ENCODE data around the gene MDM4. TPM values are rescaled to one million over a fixed set of nuclear protein-coding genes. Genes with fewer than 3 reads are reported as not detected.
"Not testable (repeated sequence)": the region's sequence is repeated elsewhere in the genome, so short reads cannot be mapped to it uniquely, and the experiment has no call there.

Gene MDM4
- total RNA-seq, 6 experiments from 2014 or later = 21.0 to 37.6 (median 25.3) TPM

DNA sequence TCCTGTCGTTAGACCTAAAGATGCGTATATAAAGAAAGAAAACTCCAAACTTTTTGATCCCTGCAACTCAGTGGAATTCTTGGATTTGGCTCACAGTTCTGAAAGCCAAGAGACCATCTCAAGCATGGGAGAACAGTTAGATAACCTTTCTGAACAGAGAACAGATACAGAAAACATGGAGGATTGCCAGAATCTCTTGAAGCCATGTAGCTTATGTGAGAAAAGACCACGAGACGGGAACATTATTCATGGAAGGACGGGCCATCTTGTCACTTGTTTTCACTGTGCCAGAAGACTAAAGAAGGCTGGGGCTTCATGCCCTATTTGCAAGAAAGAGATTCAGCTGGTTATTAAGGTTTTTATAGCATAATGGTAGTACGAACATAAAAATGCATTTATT is 33.1 kb downstream of the MDM4 start:
- intact Hi-C loops (cut with DNase I) = no loop called here
- H3K4me3 ChIP-seq = no peak overlapping the region

DNA sequence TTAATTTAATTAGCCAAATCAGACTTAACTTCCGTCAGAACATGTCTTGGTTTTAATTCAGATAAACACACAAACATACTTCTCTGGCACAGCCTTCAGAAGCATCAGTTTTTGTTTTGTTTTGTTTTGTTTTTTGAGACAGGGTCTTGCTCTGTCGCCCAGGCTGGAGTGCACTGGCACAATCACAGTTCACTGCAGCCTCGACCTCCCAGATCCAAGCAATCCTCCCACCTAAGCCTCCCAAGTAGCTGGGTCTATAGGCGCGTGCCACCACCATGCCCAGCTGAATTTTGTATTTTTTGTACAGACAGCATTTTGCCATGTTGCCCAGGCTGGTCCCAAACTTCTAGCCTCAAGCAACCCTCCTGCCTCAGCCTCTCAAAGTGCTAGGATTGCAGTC is 34.7 kb downstream of the MDM4 start:
- WGBS (ENCODE audit: insufficient coverage, low coverage, low lambda C conversion rate, missing lambda C conversion rate) = 71% methylated on average over 4 of the region's 5 CpGs
- DNase-seq (no peak), ATAC-seq (no peak)
- H3K4me1 ChIP-seq = no peaks in the 10 kb centered on the region
- TF ChIP-seq POLR2A (IDR thresholded peaks at IDR 0.05) = no peak
- TF ChIP-seq, protein P1, sequence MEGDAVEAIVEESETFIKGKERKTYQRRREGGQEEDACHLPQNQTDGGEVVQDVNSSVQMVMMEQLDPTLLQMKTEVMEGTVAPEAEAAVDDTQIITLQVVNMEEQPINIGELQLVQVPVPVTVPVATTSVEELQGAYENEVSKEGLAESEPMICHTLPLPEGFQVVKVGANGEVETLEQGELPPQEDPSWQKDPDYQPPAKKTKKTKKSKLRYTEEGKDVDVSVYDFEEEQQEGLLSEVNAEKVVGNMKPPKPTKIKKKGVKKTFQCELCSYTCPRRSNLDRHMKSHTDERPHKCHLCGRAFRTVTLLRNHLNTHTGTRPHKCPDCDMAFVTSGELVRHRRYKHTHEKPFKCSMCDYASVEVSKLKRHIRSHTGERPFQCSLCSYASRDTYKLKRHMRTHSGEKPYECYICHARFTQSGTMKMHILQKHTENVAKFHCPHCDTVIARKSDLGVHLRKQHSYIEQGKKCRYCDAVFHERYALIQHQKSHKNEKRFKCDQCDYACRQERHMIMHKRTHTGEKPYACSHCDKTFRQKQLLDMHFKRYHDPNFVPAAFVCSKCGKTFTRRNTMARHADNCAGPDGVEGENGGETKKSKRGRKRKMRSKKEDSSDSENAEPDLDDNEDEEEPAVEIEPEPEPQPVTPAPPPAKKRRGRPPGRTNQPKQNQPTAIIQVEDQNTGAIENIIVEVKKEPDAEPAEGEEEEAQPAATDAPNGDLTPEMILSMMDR (IDR thresholded peaks at IDR 0.05) = no peak
- peaks cover 8 to 57% (median 25%) of the 10 kb centered on the region in 4 donors for H3K36me3 ChIP-seq
- no peak overlapping the region for H3K4me3 ChIP-seq
- intact Hi-C loops (cut with DNase I) = no loop called here
- no peaks in the 10 kb centered on the region for H3K27me3 ChIP-seq
- H3K9me3 ChIP-seq = no peaks in the 10 kb centered on the region
- H3K27ac ChIP-seq = no peak overlapping the region

More for the DNA sequence above, 33.1 kb downstream of the MDM4 start:
- ATAC-seq (no peak), DNase-seq (no peak)
- Histone ChIP-seq H3K27me3 (no peaks in the 10 kb centered on the region), H3K36me3 (peaks cover 8 to 69% (median 29%) of the 10 kb centered on the region in 4 donors), H3K9me3 (no peaks in the 10 kb centered on the region), H3K27ac (no peak overlapping the region), H3K4me1 (peaks cover 0 to 4% (median 0%) of the 10 kb centered on the region in 4 donors)
- WGBS (ENCODE audit: insufficient coverage, low coverage, low lambda C conversion rate, missing lambda C conversion rate) = 94% methylated on average over 6 of the region's 6 CpGs
- TF ChIP-seq POLR2A (IDR thresholded peaks at IDR 0.05) = no peak
- TF ChIP-seq, protein P1 (IDR thresholded peaks at IDR 0.05) = no peak

DNA sequence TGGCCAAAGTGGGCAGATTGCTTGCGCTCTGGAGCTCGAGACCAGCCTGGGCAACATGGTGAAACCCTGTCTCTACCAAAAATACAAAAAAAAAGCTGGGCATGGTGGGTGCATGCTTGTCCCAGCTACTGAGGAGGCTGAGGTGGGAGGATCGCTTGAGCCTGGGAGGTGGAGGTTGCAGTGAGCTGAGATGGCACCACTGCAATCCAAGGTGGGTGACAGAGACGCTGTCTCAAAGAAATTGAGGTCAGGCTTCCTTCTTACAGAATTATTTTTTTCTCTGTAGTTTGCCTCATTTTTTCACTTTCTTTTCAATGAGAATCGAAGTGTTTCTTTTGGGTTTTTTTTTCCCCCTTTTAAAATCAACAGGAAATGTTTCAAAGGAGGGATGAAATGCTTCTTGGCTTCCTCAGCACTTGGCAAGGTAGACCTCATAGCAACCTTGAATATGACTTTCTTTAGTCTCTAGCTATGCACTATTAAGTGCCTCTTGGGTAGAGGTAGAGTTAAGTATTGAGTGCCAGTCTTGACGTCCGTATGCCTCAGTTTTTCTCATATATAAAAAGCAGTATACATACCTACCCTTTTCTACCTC is 40.3 kb downstream of the MDM4 start:
- Histone ChIP-seq H3K4me3 (no peak overlapping the region), H3K27ac (no peak overlapping the region), H3K36me3 (peaks cover 0 to 8% (median 4%) of the 10 kb centered on the region in 4 donors), H3K9me3 (no peaks in the 10 kb centered on the region), H3K27me3 (no peaks in the 10 kb centered on the region), H3K4me1 (no peaks in the 10 kb centered on the region)
- intact Hi-C loops (cut with DNase I) = no loop called here
- DNase-seq = no peak
- ATAC-seq = no peak
- 89% methylated on average over 7 of the region's 7 CpGs for WGBS (ENCODE audit: insufficient coverage, low coverage, low lambda C conversion rate, missing lambda C conversion rate)
- TF ChIP-seq, protein P1 (IDR thresholded peaks at IDR 0.05) = no peak
- no peak for TF ChIP-seq POLR2A (IDR thresholded peaks at IDR 0.05)

DNA sequence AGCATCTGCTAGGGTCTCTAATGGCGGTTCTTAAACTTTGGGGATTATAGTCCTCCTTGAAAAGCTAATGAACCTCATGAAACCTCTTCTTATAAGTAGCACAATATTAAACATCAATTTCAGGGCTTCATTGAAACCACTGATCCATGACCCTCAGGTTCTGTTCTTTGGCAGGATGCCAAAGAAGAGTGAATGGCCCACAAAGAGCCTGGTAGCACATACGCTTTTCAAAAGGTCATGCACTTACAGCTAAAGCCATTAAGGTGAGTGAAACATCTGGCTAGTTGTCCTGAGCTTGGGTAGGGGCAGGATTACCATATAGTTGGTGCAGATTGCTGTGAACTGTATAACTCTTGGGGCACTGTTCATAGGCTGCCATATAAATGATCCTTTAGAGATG is 42.3 kb downstream of the MDM4 start:
- Histone ChIP-seq H3K4me3 (no peak overlapping the region), H3K9me3 (no peaks in the 10 kb centered on the region), H3K27ac (no peak overlapping the region), H3K4me1 (no peaks in the 10 kb centered on the region), H3K27me3 (no peaks in the 10 kb centered on the region), H3K36me3 (peaks cover 0 to 4% (median 1%) of the 10 kb centered on the region in 4 donors)
- DNase-seq (no peak), ATAC-seq (no peak)
- intact Hi-C loops (cut with DNase I) = no loop called here
- TF ChIP-seq, protein P1 (IDR thresholded peaks at IDR 0.05) = no peak
- TF ChIP-seq POLR2A (IDR thresholded peaks at IDR 0.05) = no peak
- whole genome bisulfite sequencing (ENCODE audit: insufficient coverage, low coverage, low lambda C conversion rate, missing lambda C conversion rate) = 71% methylated on average over 2 of the region's 2 CpGs

DNA sequence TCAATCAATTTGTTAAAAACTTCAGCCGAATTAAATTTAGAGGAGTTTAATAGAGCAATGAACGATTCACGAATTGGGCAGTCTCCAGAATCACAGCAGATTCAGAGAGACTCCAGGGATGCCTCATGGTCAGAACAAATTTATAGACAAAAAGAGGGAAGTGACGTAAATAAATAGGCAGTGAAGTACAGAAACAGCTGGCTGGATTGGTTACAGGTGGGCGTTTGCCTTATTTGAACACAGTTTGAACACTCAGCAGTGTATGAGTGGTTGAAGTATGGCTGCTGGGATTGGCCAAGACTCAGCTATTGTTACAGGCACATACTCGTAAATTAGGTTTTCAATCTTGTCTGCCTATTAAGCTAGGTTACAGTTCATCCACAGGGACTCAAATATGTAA is 43.8 kb downstream of the MDM4 start:
- not testable (repeated sequence) for H3K36me3 ChIP-seq, ATAC-seq, H3K27me3 ChIP-seq, DNase-seq, H3K9me3 ChIP-seq, H3K4me3 ChIP-seq, H3K27ac ChIP-seq, H3K4me1 ChIP-seq
- WGBS (ENCODE audit: insufficient coverage, low coverage, low lambda C conversion rate, missing lambda C conversion rate) = 96% methylated on average over 6 of the region's 6 CpGs
- intact Hi-C loops (cut with DNase I) = loop anchor here (10.0 kb wide), 2 partner anchors 205 to 245 kb away; no protein-coding TSS in a partner anchor
